Common myeloid progenitor, CD34-positive (primary cell): ENCODE data around the gene CHD3.

Experiments
- CTCF ChIA-PET: fragments of 350-600 bp; sonication (Branson Sonifier 250); formaldehyde crosslinking; loops from one replicate; lab custom pipeline; 2021; ENCODE audit warnings: antibody characterized with exemption; lab: Charles Lee
- POLR2A ChIA-PET: fragments of 350-600 bp; sonication (Branson Sonifier 250); formaldehyde crosslinking; loops from one replicate; lab custom pipeline; 2021; ENCODE audit warnings: antibody characterized with exemption; lab: Charles Lee
- DNase-seq, 3 donors: peaks; one replicate each; pipeline versions ENCODE4 v3.0.0 to v3.0.0-alpha.2; 2013
- H3K27ac ChIP-seq, 2 experiments: 1 replicate in 1 of 2; 2 replicates in 1 of 2; pipeline ENCODE4 v1.7.0; 2013; ENCODE audit warnings: inconsistent platforms in 2 of 2, low read length in 2 of 2, mild to moderate bottlenecking in 2 of 2, low read depth in 1 of 2, moderate library complexity in 1 of 2; ENCODE audit not compliant: severe bottlenecking in 2 of 2, insufficient read depth in 1 of 2, poor library complexity in 1 of 2
- H3K27me3 ChIP-seq, 5 experiments: replicated peaks in 2 of 5; 1 replicate in 3 of 5; 2 replicates in 2 of 5; pipeline versions ENCODE4 v1.6.1 to v1.7.0; 2013; ENCODE audit warnings: low read length in 4 of 5, mild to moderate bottlenecking in 2 of 5, moderate library complexity in 2 of 5, inconsistent platforms in 1 of 5; ENCODE audit not compliant: insufficient read depth in 5 of 5, control insufficient read depth in 4 of 5
- H3K36me3 ChIP-seq, 4 experiments: 1 replicate in 2 of 4; 2 replicates in 2 of 4; pipeline versions ENCODE4 v1.6.1 to v1.7.0; 2013; ENCODE audit warnings: low read length in 3 of 4, control low read depth in 1 of 4, mild to moderate bottlenecking in 1 of 4; ENCODE audit not compliant: control insufficient read depth in 4 of 4, insufficient read depth in 4 of 4
- H3K4me1 ChIP-seq, 4 experiments: 1 replicate in 3 of 4; 2 replicates in 1 of 4; pipeline versions ENCODE4 v1.6.1 to v1.7.1; 2013; ENCODE audit warnings: low read length in 3 of 4, mild to moderate bottlenecking in 3 of 4, control low read depth in 1 of 4, inconsistent platforms in 1 of 4, moderate library complexity in 1 of 4; ENCODE audit not compliant: control insufficient read depth in 4 of 4, insufficient read depth in 4 of 4; ENCODE audit errors: control extremely low read depth in 1 of 4
- H3K4me3 ChIP-seq, 7 experiments: 1 replicate in 4 of 7; 2 replicates in 3 of 7; pipeline versions ENCODE4 v1.5.1 to v1.7.0; 2013; ENCODE audit warnings: mild to moderate bottlenecking in 7 of 7, low read length in 6 of 7, moderate library complexity in 6 of 7, inconsistent platforms in 2 of 7, low read depth in 2 of 7, control low read depth in 1 of 7; ENCODE audit not compliant: insufficient read depth in 4 of 7, control insufficient read depth in 1 of 7; ENCODE audit errors: extremely low read depth in 1 of 7
- H3K9me3 ChIP-seq, 5 experiments: 1 replicate in 4 of 5; 2 replicates in 1 of 5; pipeline versions ENCODE4 v1.6.1 to v1.7.1; 2013; ENCODE audit warnings: low read length in 4 of 5, mild to moderate bottlenecking in 2 of 5, inconsistent platforms in 1 of 5, low read depth in 1 of 5, moderate library complexity in 1 of 5; ENCODE audit not compliant: control insufficient read depth in 4 of 5, insufficient read depth in 2 of 5; ENCODE audit errors: control extremely low read depth in 1 of 5
- whole genome bisulfite sequencing: methylation state at CpG from one replicate; pipeline ENCODE4 v1.1.5; 2013; ENCODE audit not compliant: insufficient coverage; 5-methylcytosine and 5-hydroxymethylcytosine counted together

CHD3 gene

DNA sequence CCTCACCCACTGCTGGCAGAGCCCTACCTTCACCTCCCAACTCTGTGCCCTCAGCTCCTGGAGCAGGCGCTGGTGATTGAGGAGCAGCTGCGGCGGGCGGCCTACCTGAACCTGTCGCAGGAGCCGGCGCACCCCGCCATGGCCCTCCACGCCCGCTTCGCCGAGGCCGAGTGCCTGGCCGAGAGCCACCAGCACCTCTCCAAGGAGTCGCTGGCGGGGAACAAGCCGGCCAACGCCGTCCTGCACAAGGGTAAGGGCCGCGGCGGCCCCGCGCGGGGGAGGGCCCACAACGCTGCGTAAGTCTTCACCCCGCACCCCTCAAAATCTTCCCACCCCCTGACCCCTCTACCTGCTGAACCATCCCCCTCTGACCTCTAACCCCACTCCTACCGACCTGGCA is 20.5 kb downstream of the CHD3 start:
- CTCF ChIA-PET: interaction anchor here (4.6 to 15.0 kb wide), 2 partner anchors 12 to 44 kb away, joined by 17 to 316 read pairs; no protein-coding TSS in a partner anchor
- no peak for DNase-seq
- WGBS: 98% methylated on average over 18 of the region's 29 CpGs
- peaks cover 8 to 87% (median 74%) of the 10 kb centered on the region in 4 experiments for H3K36me3 ChIP-seq
- H3K4me3 ChIP-seq: no peak overlapping the region
- peaks cover 0 to 16% (median 3%) of the 10 kb centered on the region in 4 experiments for H3K4me1 ChIP-seq
- H3K27ac ChIP-seq: no peak overlapping the region
- H3K27me3 ChIP-seq: no peaks in the 10 kb centered on the region
- POLR2A ChIA-PET: interaction anchor here (0.6 kb wide), 1 partner anchor 49 kb away, joined by 3 read pairs; no protein-coding TSS in a partner anchor
- no peaks in the 10 kb centered on the region for H3K9me3 ChIP-seq

DNA sequence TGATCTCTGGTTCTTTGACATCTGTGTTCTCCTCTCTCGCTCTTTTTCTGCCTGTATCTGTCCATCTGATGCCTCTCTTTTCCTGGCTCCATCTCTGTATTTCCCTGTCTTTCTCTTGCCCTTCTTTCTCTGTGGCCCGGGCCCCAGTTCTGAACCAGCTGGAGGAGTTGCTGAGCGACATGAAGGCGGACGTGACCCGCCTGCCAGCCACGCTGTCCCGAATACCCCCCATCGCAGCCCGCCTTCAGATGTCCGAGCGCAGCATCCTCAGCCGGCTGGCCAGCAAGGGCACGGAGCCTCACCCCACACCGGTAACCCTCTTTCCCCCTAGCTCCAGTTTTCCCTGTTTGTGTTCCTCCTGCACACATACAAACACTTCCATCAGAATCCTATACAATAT is 21.7 kb downstream of the CHD3 start:
- peaks cover 0 to 23% (median 9%) of the 10 kb centered on the region in 4 experiments for H3K4me1 ChIP-seq
- no peak for DNase-seq
- no peak overlapping the region for H3K4me3 ChIP-seq
- WGBS: 98% methylated on average over 15 of the region's 15 CpGs
- no peaks in the 10 kb centered on the region for H3K27me3 ChIP-seq
- peaks cover 2 to 75% (median 62%) of the 10 kb centered on the region in 4 experiments for H3K36me3 ChIP-seq
- POLR2A ChIA-PET: interaction anchor here (0.6 kb wide), 2 partner anchors 325 to 383 kb away, joined by 3 read pairs; no protein-coding TSS in a partner anchor
- H3K9me3 ChIP-seq: no peaks in the 10 kb centered on the region
- CTCF ChIA-PET: interaction anchor here (1.0 to 15.5 kb wide), 5 partner anchors 12 to 147 kb away, joined by 3 to 209 read pairs (median 31); no protein-coding TSS in a partner anchor
- no peak overlapping the region for H3K27ac ChIP-seq

DNA sequence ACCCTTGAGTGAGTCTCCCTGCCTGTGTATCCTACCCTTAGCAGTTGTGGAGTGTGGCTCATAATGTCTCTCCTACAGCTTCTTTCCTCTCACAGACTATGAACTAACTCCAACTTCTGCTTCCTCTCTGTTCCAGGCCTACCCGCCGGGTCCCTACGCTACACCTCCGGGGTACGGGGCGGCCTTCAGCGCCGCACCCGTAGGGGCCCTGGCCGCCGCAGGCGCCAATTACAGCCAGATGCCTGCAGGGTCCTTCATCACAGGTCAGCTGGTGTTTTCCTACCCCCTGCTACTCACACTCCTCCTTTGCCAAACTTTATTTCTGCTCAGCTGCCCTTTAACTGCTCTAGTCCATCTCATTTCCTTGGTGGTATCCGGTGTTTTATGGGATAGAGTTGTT is 22.1 kb downstream of the CHD3 start:
- DNase-seq: no peak
- Histone ChIP-seq H3K27me3 (no peaks in the 10 kb centered on the region), H3K27ac (no peak overlapping the region), H3K9me3 (no peaks in the 10 kb centered on the region), H3K36me3 (peaks cover 2 to 71% (median 59%) of the 10 kb centered on the region in 4 experiments), H3K4me3 (no peak overlapping the region), H3K4me1 (peaks cover 0 to 27% (median 14%) of the 10 kb centered on the region in 4 experiments)
- ChIA-PET CTCF (interaction anchor here (1.0 to 15.5 kb wide), 5 partner anchors 12 to 146 kb away, joined by 3 to 209 read pairs (median 31); no protein-coding TSS in a partner anchor), POLR2A (interaction anchor here (0.6 kb wide), 2 partner anchors 325 to 383 kb away, joined by 3 read pairs; no protein-coding TSS in a partner anchor)
- over 99% methylated on average over 12 of the region's 13 CpGs for WGBS

DNA sequence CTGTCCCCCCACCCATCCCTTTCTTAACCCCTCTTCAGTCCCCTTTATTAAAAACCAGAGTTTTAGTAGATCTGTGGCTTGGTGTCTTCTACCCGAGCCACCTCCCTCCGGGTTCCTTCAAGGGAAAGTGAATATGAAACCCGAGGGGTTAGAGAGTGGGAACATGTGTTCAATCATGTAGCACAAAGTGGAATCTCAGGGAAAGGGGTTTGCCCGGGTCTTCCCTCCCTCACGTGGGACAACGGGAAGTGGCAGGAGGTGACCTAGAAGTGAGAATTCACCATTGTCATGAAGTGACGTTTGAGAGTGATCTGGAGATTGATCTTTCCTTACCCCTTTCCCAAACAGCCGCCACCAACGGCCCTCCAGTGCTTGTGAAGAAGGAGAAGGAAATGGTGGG is 22.5 kb downstream of the CHD3 start:
- WGBS: 87% methylated on average over 7 of the region's 9 CpGs
- POLR2A ChIA-PET: interaction anchor here (0.6 to 1.8 kb wide), 2 partner anchors 130 to 325 kb away, joined by 3 to 7 read pairs; no protein-coding TSS in a partner anchor

DNA sequence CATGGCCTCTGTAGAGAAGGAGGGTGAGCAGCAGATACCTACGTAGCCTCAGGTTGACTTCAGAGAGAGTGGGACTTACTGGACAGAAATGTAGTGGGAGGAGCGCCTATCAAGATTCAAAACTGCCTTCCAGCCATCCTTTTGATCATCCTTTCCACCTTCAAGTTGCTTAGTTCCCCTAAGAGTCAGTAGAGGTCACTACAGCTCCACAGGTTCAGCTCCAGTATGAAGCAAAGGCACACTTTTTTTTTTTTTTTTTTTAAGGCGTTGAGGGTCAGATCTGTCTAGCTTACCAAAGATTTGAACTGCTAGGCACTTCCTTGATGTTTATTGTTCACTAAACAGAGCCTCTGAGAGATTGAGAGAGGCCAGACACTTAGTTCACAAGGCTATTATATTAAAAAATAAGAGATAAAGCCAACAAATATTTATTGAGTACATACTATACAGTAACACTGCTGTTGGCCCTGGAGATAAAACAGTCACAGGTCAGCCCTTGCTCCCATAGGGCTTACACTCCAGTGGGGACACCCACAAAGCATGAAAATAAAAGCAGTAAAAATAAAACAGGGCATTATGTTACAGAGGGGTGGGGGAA is 24.4 kb downstream of the CHD3 start:
- DNase-seq: peak; percentile 87 to 93 (median 89)
- Histone ChIP-seq H3K27me3 (peaks cover 0 to 3% (median 0%) of the 10 kb centered on the region in 5 experiments), H3K36me3 (peaks cover 2 to 48% (median 37%) of the 10 kb centered on the region in 4 experiments), H3K27ac (peak overlapping the region in 1 of 2 experiments; percentile 34), H3K4me1 (peaks cover 0 to 27% (median 22%) of the 10 kb centered on the region in 4 experiments), H3K4me3 (no peak overlapping the region), H3K9me3 (no peaks in the 10 kb centered on the region)
- CTCF ChIA-PET: interaction anchor here (0.6 to 15.5 kb wide), 24 partner anchors 10 to 206 kb away, joined by 3 to 209 read pairs (median 4); partner anchors contain the start of genes ALOX15B, ALOXE3 and CNTROB
- POLR2A ChIA-PET: interaction anchor here (0.6 to 1.8 kb wide), 3 partner anchors 84 to 138 kb away, joined by 3 to 7 read pairs (median 4); no protein-coding TSS in a partner anchor
- 83% methylated on average over 2 of the region's 3 CpGs for WGBS

More for the DNA sequence above, 22.5 kb downstream of the CHD3 start:
- Histone ChIP-seq H3K4me1 (peaks cover 0 to 27% (median 16%) of the 10 kb centered on the region in 4 experiments), H3K27me3 (no peaks in the 10 kb centered on the region), H3K27ac (no peak overlapping the region), H3K36me3 (peaks cover 2 to 67% (median 55%) of the 10 kb centered on the region in 4 experiments), H3K9me3 (no peaks in the 10 kb centered on the region), H3K4me3 (no peak overlapping the region)
- CTCF ChIA-PET: interaction anchor here (1.0 to 15.5 kb wide), 7 partner anchors 13 to 205 kb away, joined by 3 to 209 read pairs (median 13); partner anchors contain the start of gene CNTROB
- DNase-seq: no peak

DNA sequence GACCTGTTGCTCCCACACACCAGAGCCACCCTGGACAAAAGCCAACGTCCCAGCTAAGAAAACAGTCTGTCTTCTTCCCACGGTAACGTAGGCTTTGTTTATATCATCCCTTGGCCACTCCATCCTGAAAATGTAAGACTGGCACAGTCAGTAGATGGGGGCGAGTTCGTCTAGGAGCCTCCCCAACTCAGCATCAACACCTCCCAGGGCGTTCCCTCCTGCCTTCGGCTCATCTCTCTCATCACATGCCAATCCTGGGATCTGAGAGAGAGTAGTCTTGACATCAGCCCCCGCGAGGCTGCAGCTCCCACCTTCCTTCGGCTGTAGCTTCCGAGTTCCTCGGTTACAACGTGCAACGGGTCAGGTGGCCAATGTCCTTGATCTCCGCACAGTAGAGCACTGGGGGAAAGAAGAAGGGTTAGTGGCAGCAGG is 26.6 kb downstream of the CHD3 start:
- no peaks in the 10 kb centered on the region for H3K9me3 ChIP-seq
- H3K4me3 ChIP-seq: peak overlapping the region; percentile 11 to 80 (median 48)
- peaks cover 2 to 26% (median 18%) of the 10 kb centered on the region in 4 experiments for H3K36me3 ChIP-seq
- H3K27me3 ChIP-seq: peaks cover 0 to 3% (median 0%) of the 10 kb centered on the region in 5 experiments
- DNase-seq: no peak
- CTCF ChIA-PET: interaction anchor here (0.7 to 15.5 kb wide), 14 partner anchors 11 to 145 kb away, joined by 3 to 209 read pairs (median 4); partner anchors contain the start of gene KCNAB3
- 5% methylated on average over 13 of the region's 15 CpGs for WGBS
- peak overlapping the region in 1 of 2 experiments; percentile 36 for H3K27ac ChIP-seq
- POLR2A ChIA-PET: interaction anchor here (0.5 to 2.2 kb wide), 4 partner anchors 17 to 293 kb away, joined by 3 to 13 read pairs (median 4); partner anchors contain the start of genes CNTROB and TRAPPC1
- peaks cover 0 to 27% (median 22%) of the 10 kb centered on the region in 4 experiments for H3K4me1 ChIP-seq
